ENCODE data around the gene RECQL5. TPM values are rescaled to one million over a fixed set of nuclear protein-coding genes. Genes with fewer than 3 reads are reported as not detected.
A peak's percentile ranks its signal among the peaks of the same experiment; 100 is the strongest.

Gene RECQL5
- total RNA-seq, 1 experiment from 2014 or later, result 40.0 TPM

DNA sequence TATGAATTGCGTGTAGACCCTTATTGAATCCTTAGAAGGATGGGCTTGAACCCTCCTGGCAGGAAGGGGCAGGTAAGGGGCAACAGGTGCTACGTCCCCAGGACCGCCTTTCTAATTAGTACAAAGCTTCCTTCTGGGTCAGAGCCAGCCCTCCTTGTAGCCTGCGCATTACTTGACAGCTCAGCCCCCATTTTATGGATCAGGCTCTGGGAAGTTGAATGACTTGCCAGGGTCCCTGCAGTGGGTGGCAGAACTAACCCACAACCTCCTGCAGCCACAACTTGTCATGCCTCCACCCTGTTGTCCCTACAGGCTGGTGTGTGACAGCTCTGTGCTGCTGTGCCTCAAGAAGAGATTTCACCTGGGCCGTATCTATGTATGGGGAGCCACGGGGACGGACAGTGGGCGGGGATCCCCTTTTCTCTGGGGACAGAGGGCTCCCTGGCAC is 76.6 kb downstream of the RECQL5 start:
- no peak overlapping the region for H3K4ac ChIP-seq (ENCODE audit: low read depth, low read length)
- no peak overlapping the region for H3K14ac ChIP-seq (ENCODE audit: insufficient read depth, low read length)
- Mint-ChIP-seq H3K4me3 (peak overlapping the region; percentile 19 to 51; a peak in 4 of 5 replicates), H3K36me3 (ENCODE audit: insufficient read depth in 1 of 3, low read depth in 3 of 3) (peaks cover 0 to 3% (median 1%) of the 10 kb centered on the region in 3 experiments; a peak in 4 of 7 replicates), H3K4me1 (peaks cover 4 to 5% of the 10 kb centered on the region in 2 experiments; a peak in 3 of 4 replicates), H3K27me3 (ENCODE audit: low read depth) (peaks cover 2% of the 10 kb centered on the region), H3K9me3 (peaks cover 3 to 7% of the 10 kb centered on the region in 2 experiments; a peak in 4 of 5 replicates), H3K27ac (no peak overlapping the region)
- H3K79me2 ChIP-seq (ENCODE audit: insufficient read depth, low read length), result no peaks in the 10 kb centered on the region
- no peak overlapping the region for H2AFZ ChIP-seq (ENCODE audit: low read length)
- H3K79me1 ChIP-seq (ENCODE audit: insufficient read depth, low read depth, low read length, poor library complexity, severe bottlenecking), result no peaks in the 10 kb centered on the region
- H3K4me1 ChIP-seq (ENCODE audit: insufficient read depth, low read length), result 0 out of 2 replicates have a peak, but pooled peaks cover 3% of the 10 kb centered on the region
- no peaks in the 10 kb centered on the region for H3K9me3 ChIP-seq (ENCODE audit: control insufficient read depth, low read depth, low read length)
- WGBS (ENCODE audit: extremely low coverage, insufficient read length, low lambda C conversion rate), result no CpG with 5 or more reads among the region's 8 CpGs
- TF ChIP-seq, protein P1, sequence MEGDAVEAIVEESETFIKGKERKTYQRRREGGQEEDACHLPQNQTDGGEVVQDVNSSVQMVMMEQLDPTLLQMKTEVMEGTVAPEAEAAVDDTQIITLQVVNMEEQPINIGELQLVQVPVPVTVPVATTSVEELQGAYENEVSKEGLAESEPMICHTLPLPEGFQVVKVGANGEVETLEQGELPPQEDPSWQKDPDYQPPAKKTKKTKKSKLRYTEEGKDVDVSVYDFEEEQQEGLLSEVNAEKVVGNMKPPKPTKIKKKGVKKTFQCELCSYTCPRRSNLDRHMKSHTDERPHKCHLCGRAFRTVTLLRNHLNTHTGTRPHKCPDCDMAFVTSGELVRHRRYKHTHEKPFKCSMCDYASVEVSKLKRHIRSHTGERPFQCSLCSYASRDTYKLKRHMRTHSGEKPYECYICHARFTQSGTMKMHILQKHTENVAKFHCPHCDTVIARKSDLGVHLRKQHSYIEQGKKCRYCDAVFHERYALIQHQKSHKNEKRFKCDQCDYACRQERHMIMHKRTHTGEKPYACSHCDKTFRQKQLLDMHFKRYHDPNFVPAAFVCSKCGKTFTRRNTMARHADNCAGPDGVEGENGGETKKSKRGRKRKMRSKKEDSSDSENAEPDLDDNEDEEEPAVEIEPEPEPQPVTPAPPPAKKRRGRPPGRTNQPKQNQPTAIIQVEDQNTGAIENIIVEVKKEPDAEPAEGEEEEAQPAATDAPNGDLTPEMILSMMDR (conservative IDR thresholded peaks at IDR 0.05), result no peak
- no peaks in the 10 kb centered on the region for H4K20me1 ChIP-seq (ENCODE audit: control insufficient read depth, insufficient read depth, insufficient read length)
- no peak overlapping the region for H3K4me2 ChIP-seq (ENCODE audit: insufficient read depth, insufficient read length, low read length)
- H3K18ac ChIP-seq (ENCODE audit: insufficient read length, low read depth, low read length), result no peak overlapping the region
- H2BK120ac ChIP-seq (ENCODE audit: low read depth, low read length, poor library complexity, severe bottlenecking), result no peak overlapping the region
- H2BK12ac ChIP-seq (ENCODE audit: insufficient read length, low read depth, low read length), result no peak overlapping the region
- H3K27me3 ChIP-seq (ENCODE audit: insufficient read depth, low read length), result no peaks in the 10 kb centered on the region
- no peak overlapping the region for H3K9ac ChIP-seq (ENCODE audit: extremely low read depth, insufficient read length, low read length)
- H3T11ph ChIP-seq (ENCODE audit: low read length), result no peak overlapping the region
- peak; percentile 30 for DNase-seq
- no peak overlapping the region for H4K91ac ChIP-seq (ENCODE audit: insufficient read length, low read depth, low read length)
- H3K56ac ChIP-seq (ENCODE audit: insufficient read length, low read depth, low read length), result no peak overlapping the region
- H2BK20ac ChIP-seq (ENCODE audit: low read depth, low read length, poor library complexity, severe bottlenecking), result no peak overlapping the region
- H2AK5ac ChIP-seq (ENCODE audit: insufficient read length, low read length), result no peak overlapping the region
- no peak overlapping the region for H3K27ac ChIP-seq (ENCODE audit: insufficient read length, low read depth, low read length)
- peaks cover 13% of the 10 kb centered on the region for H3K23me2 ChIP-seq (ENCODE audit: insufficient read length, low read depth, low read length, poor library complexity, severe bottlenecking)
- no peak overlapping the region for H3K23ac ChIP-seq (ENCODE audit: insufficient read length, low read depth, low read length)
- no peak overlapping the region for H4K5ac ChIP-seq (ENCODE audit: insufficient read length, low read depth, low read length)
- no peak overlapping the region for H2BK5ac ChIP-seq (ENCODE audit: insufficient read length, low read length)
- no peak overlapping the region for H2BK15ac ChIP-seq (ENCODE audit: low read depth, low read length)
- H4K8ac ChIP-seq (replicated peaks; ENCODE audit: insufficient read length, low read depth, low read length), result no peak overlapping the region

All from H9 (cell line).